WTC11 (cell line): ENCODE results near the gene APOL2. TPM values are rescaled to one million over a fixed set of nuclear protein-coding genes. Genes with fewer than 3 reads are reported as not detected.

ENCODE experiments used
- ATAC-seq: fragments of 200-7000 bp; cut with Tn5 transposase; 2 replicates; pipeline ENCODE4 v1.10.0; 2021; ENCODE audit warnings: mild to moderate bottlenecking, moderate library complexity
- CTCF ChIA-PET: fragments of 300-600 bp; sonication (Branson Sonifier 250); formaldehyde crosslinking; loops from one replicate; lab custom pipeline; 2021; ENCODE audit warnings: antibody characterized with exemption; lab: Charles Lee
- POLR2A ChIA-PET: fragments of 350-600 bp; sonication (Branson Sonifier 250); formaldehyde crosslinking; loops from one replicate; lab custom pipeline; 2021; ENCODE audit warnings: antibody characterized with exemption; lab: Charles Lee
- DNase-seq: peaks from one replicate; pipeline ENCODE4 v3.0.0; 2021; ENCODE audit warnings: low spot score
- H3K27ac Mint-ChIP-seq: 2 replicates; pipeline ENCODE4 v1.8.0; 2021; ENCODE audit warnings: mixed read lengths
- H3K27me3 Mint-ChIP-seq: 2 replicates; pipeline ENCODE4 v1.8.0; 2021; ENCODE audit warnings: low read depth, mild to moderate bottlenecking, moderate library complexity, mixed read lengths
- H3K36me3 Mint-ChIP-seq: 2 replicates; pipeline ENCODE4 v1.8.0; 2021; ENCODE audit warnings: mixed read lengths
- H3K4me1 Mint-ChIP-seq: 2 replicates; pipeline ENCODE4 v1.8.0; 2022; ENCODE audit warnings: mixed read lengths
- H3K4me3 Mint-ChIP-seq: 2 replicates; pipeline ENCODE4 v1.8.0; 2021; ENCODE audit warnings: mild to moderate bottlenecking, moderate library complexity, mixed read lengths
- H3K9me3 Mint-ChIP-seq: 2 replicates; pipeline ENCODE4 v1.8.0; 2021; ENCODE audit warnings: mixed read lengths
- CREM ChIP-seq: sonication (generic); formaldehyde crosslinking; IDR thresholded peaks from 2 replicates; pipeline ENCODE4 v1.8.1; 2022; ENCODE audit warnings: mild to moderate bottlenecking, missing genetic modification reagents, moderate library complexity
- EMX1 ChIP-seq: fragments of 250-450 bp; sonication (Bioruptor Pico); IDR thresholded peaks from 2 replicates; pipeline ENCODE4 v1.8.0; 2021; ENCODE audit warnings: mild to moderate bottlenecking
- ETV6 ChIP-seq: sonication (generic); formaldehyde crosslinking; IDR thresholded peaks from 2 replicates; pipeline ENCODE4 v1.8.1; 2022; ENCODE audit warnings: mild to moderate bottlenecking, missing genetic modification reagents
- FOXK1 ChIP-seq: sonication (generic); formaldehyde crosslinking; IDR thresholded peaks from 2 replicates; pipeline ENCODE4 v1.8.0; 2022; ENCODE audit warnings: mild to moderate bottlenecking, moderate library complexity, missing genetic modification reagents
- GTF2I ChIP-seq: fragments of 250-450 bp; sonication (Bioruptor Pico); conservative IDR thresholded peaks from 2 replicates; pipeline ENCODE4 v1.4.0; 2021; ENCODE audit warnings: mild to moderate bottlenecking
- IRF2 ChIP-seq: sonication (generic); formaldehyde crosslinking; IDR thresholded peaks from 2 replicates; pipeline ENCODE4 v1.8.0; 2022; ENCODE audit warnings: low read depth, missing genetic modification reagents, borderline replicate concordance
- KAT7 ChIP-seq: sonication (generic); formaldehyde crosslinking; IDR thresholded peaks from 2 replicates; pipeline ENCODE4 v1.8.1; 2023; ENCODE audit warnings: missing genetic modification reagents, mild to moderate bottlenecking, borderline replicate concordance
- MYBL2 ChIP-seq: sonication (generic); formaldehyde crosslinking; IDR thresholded peaks from 2 replicates; pipeline ENCODE4 v1.8.1; 2023; ENCODE audit warnings: mild to moderate bottlenecking, moderate library complexity, missing genetic modification reagents
- NFATC4 ChIP-seq: fragments of 250-450 bp; sonication (Bioruptor Pico); IDR thresholded peaks from 2 replicates; pipeline ENCODE4 v1.9.0; 2021; ENCODE audit warnings: mild to moderate bottlenecking
- NR2C2 ChIP-seq: sonication (generic); formaldehyde crosslinking; IDR thresholded peaks from 2 replicates; pipeline ENCODE4 v1.8.0; 2022; ENCODE audit warnings: mild to moderate bottlenecking, missing genetic modification reagents
- RELA ChIP-seq: sonication (generic); formaldehyde crosslinking; IDR thresholded peaks from 2 replicates; pipeline ENCODE4 v1.8.1; 2022; ENCODE audit warnings: missing genetic modification reagents, mild to moderate bottlenecking, borderline replicate concordance
- SOX15 ChIP-seq: fragments of 250-450 bp; sonication (Bioruptor Pico); IDR thresholded peaks from 2 replicates; pipeline ENCODE4 v1.9.0; 2021; ENCODE audit warnings: mild to moderate bottlenecking
- SP1 ChIP-seq: sonication (generic); formaldehyde crosslinking; conservative IDR thresholded peaks from 2 replicates; pipeline ENCODE4 v1.8.1; 2022; ENCODE audit warnings: missing genetic modification reagents
- TEAD1 ChIP-seq: sonication (generic); formaldehyde crosslinking; IDR thresholded peaks from 2 replicates; pipeline ENCODE4 v1.8.0; 2022; ENCODE audit warnings: mild to moderate bottlenecking, missing genetic modification reagents
- ZNF121 ChIP-seq: sonication (generic); formaldehyde crosslinking; IDR thresholded peaks from 2 replicates; pipeline ENCODE4 v1.8.0; 2023; ENCODE audit warnings: missing genetic modification reagents
- ZNF263 ChIP-seq: sonication (generic); formaldehyde crosslinking; IDR thresholded peaks from 2 replicates; pipeline ENCODE4 v1.8.1; 2022; ENCODE audit warnings: low read depth, mild to moderate bottlenecking, moderate library complexity, missing genetic modification reagents
- ZNF396 ChIP-seq: fragments of 250-450 bp; sonication (Bioruptor Pico); IDR thresholded peaks from 2 replicates; pipeline ENCODE4 v1.8.0; 2021; ENCODE audit warnings: mild to moderate bottlenecking, moderate library complexity, borderline replicate concordance
- ZNF423 ChIP-seq: fragments of 250-450 bp; sonication (Bioruptor Pico); IDR thresholded peaks from 2 replicates; pipeline ENCODE4 v2.1.2; 2022; ENCODE audit warnings: mild to moderate bottlenecking, moderate library complexity
- total RNA-seq: library from RNA; stranded (reverse); gene quantifications from 3 replicates; pipeline ENCODE4 v1.2.3, GENCODE V29; 2021
- TF ChIP-seq, protein P1 (sequence below): fragments of 200-600 bp; IDR thresholded peaks from 2 replicates; pipeline ENCODE4 v1.8.0; 2022; ENCODE audit warnings: antibody characterized with exemption
- TF ChIP-seq, protein P2 (sequence below): fragments of 250-450 bp; sonication (Bioruptor Pico); IDR thresholded peaks from 2 replicates; pipeline ENCODE4 v1.9.0; 2021; ENCODE audit warnings: mild to moderate bottlenecking, borderline replicate concordance
- TF ChIP-seq, protein P3 (sequence below): fragments of 250-450 bp; sonication (Bioruptor Pico); IDR thresholded peaks from 2 replicates; pipeline ENCODE4 v2.1.2; 2022; ENCODE audit warnings: mild to moderate bottlenecking, moderate library complexity
- TF ChIP-seq, protein P4 (sequence below): sonication (generic); formaldehyde crosslinking; IDR thresholded peaks from 2 replicates; pipeline ENCODE4 v1.8.1; 2023; ENCODE audit warnings: mild to moderate bottlenecking, missing genetic modification reagents, moderate library complexity

Gene APOL2
- total RNA-seq, 1 experiment from 2014 or later = 11.2 TPM

DNA sequence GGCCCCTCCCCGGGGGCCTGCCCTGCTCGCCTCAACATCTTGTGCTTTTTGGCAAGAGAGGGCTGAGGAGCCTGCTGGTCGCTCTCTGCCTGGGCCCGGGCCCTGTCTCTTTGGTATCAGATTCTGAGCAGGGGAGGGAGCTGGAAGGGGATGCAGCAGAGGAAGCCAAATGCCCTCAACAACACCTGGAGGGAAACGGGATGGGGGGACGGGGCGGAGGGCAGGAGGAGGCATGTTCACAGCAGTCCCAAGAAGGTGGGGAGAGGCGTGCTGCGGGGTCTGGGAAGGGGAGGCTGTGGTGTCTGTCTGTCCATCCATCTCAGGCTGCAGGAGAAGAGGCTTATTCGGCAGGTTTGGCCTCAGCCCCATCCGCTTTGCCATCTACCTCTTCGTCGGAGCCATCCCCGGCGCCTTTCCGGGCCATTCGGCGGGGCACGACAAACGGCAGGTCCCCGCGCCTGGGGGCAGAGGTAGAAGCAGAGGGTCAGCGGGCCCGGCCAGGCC lies 43.1 kb upstream of the APOL2 start:
- POLR2A ChIA-PET = no interaction called here

DNA sequence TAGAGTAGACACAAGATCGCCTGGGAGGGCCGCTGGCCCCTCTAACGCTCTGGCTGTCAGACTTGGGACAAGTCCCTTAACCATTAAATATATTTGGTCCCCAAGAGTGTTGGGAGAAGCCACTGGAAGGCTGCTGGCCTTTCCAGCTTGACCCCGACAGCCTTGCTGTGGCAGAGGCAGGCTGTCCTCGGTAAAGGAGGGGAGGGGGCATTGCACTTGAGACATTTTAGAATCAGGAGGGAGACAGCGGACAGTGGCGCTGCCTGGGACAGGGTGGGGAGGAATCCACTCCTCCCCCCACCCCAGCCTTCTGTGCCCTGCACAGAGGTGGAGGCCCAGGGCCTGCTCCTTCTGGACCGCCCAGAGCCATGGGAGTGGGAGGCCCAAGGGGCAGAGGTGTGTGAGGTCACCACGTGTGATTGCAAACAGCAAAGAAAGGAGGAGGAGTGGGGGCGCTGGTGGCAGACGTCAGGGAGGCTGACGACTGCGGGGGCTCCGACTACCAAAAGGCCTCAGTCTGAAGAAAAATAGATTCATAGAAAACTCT lies 42.5 kb upstream of the APOL2 start:
- H3K9me3 Mint-ChIP-seq = no peaks in the 10 kb centered on the region
- TF ChIP-seq IRF2 (no peak), FOXK1 (no peak), ZNF396 (CRISPR knock-in tag) (no peak), TEAD1 (CRISPR knock-in tag) (no peak), MYBL2 (CRISPR knock-in tag) (no peak), ZNF423 (CRISPR knock-in tag) (no peak), GTF2I (no peak), ZNF263 (CRISPR knock-in tag) (no peak)
- TF ChIP-seq, protein P1, sequence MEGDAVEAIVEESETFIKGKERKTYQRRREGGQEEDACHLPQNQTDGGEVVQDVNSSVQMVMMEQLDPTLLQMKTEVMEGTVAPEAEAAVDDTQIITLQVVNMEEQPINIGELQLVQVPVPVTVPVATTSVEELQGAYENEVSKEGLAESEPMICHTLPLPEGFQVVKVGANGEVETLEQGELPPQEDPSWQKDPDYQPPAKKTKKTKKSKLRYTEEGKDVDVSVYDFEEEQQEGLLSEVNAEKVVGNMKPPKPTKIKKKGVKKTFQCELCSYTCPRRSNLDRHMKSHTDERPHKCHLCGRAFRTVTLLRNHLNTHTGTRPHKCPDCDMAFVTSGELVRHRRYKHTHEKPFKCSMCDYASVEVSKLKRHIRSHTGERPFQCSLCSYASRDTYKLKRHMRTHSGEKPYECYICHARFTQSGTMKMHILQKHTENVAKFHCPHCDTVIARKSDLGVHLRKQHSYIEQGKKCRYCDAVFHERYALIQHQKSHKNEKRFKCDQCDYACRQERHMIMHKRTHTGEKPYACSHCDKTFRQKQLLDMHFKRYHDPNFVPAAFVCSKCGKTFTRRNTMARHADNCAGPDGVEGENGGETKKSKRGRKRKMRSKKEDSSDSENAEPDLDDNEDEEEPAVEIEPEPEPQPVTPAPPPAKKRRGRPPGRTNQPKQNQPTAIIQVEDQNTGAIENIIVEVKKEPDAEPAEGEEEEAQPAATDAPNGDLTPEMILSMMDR = no peak
- TF ChIP-seq, protein P2, sequence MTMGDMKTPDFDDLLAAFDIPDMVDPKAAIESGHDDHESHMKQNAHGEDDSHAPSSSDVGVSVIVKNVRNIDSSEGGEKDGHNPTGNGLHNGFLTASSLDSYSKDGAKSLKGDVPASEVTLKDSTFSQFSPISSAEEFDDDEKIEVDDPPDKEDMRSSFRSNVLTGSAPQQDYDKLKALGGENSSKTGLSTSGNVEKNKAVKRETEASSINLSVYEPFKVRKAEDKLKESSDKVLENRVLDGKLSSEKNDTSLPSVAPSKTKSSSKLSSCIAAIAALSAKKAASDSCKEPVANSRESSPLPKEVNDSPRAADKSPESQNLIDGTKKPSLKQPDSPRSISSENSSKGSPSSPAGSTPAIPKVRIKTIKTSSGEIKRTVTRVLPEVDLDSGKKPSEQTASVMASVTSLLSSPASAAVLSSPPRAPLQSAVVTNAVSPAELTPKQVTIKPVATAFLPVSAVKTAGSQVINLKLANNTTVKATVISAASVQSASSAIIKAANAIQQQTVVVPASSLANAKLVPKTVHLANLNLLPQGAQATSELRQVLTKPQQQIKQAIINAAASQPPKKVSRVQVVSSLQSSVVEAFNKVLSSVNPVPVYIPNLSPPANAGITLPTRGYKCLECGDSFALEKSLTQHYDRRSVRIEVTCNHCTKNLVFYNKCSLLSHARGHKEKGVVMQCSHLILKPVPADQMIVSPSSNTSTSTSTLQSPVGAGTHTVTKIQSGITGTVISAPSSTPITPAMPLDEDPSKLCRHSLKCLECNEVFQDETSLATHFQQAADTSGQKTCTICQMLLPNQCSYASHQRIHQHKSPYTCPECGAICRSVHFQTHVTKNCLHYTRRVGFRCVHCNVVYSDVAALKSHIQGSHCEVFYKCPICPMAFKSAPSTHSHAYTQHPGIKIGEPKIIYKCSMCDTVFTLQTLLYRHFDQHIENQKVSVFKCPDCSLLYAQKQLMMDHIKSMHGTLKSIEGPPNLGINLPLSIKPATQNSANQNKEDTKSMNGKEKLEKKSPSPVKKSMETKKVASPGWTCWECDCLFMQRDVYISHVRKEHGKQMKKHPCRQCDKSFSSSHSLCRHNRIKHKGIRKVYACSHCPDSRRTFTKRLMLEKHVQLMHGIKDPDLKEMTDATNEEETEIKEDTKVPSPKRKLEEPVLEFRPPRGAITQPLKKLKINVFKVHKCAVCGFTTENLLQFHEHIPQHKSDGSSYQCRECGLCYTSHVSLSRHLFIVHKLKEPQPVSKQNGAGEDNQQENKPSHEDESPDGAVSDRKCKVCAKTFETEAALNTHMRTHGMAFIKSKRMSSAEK = no peak
- TF ChIP-seq, protein P3, sequence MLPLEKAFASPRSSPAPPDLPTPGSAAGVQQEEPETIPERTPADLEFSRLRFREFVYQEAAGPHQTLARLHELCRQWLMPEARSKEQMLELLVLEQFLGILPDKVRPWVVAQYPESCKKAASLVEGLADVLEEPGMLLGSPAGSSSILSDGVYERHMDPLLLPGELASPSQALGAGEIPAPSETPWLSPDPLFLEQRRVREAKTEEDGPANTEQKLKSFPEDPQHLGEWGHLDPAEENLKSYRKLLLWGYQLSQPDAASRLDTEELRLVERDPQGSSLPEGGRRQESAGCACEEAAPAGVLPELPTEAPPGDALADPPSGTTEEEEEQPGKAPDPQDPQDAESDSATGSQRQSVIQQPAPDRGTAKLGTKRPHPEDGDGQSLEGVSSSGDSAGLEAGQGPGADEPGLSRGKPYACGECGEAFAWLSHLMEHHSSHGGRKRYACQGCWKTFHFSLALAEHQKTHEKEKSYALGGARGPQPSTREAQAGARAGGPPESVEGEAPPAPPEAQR (CRISPR knock-in tag) = no peak
- peaks cover 49% of the 10 kb centered on the region for H3K36me3 Mint-ChIP-seq
- DNase-seq = no peak
- H3K27ac Mint-ChIP-seq = no peak overlapping the region
- ChIA-PET POLR2A (no interaction called here), CTCF (interaction anchor here (1.1 to 1.9 kb wide), 2 partner anchors 20 to 51 kb away, joined by 3 to 4 read pairs; no protein-coding TSS in a partner anchor)
- H3K27me3 Mint-ChIP-seq = no peaks in the 10 kb centered on the region
- ATAC-seq = no peak
- H3K4me3 Mint-ChIP-seq = no peak overlapping the region
- H3K4me1 Mint-ChIP-seq = peaks cover 13% of the 10 kb centered on the region

More for the DNA sequence above, 43.1 kb upstream of the APOL2 start:
- Mint-ChIP-seq H3K27me3 (no peaks in the 10 kb centered on the region), H3K9me3 (no peaks in the 10 kb centered on the region), H3K4me3 (no peak overlapping the region), H3K27ac (no peak overlapping the region), H3K4me1 (peaks cover 14% of the 10 kb centered on the region), H3K36me3 (peaks cover 54% of the 10 kb centered on the region)
- ATAC-seq (no peak), DNase-seq (no peak)
- TF ChIP-seq, protein P4, sequence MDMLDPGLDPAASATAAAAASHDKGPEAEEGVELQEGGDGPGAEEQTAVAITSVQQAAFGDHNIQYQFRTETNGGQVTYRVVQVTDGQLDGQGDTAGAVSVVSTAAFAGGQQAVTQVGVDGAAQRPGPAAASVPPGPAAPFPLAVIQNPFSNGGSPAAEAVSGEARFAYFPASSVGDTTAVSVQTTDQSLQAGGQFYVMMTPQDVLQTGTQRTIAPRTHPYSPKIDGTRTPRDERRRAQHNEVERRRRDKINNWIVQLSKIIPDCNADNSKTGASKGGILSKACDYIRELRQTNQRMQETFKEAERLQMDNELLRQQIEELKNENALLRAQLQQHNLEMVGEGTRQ (CRISPR knock-in tag) = no peak
- no peak for TF ChIP-seq ZNF121 (CRISPR knock-in tag)
- no peak for TF ChIP-seq NR2C2 (CRISPR knock-in tag)
- no peak for TF ChIP-seq SOX15 (CRISPR knock-in tag)
- TF ChIP-seq SP1 (CRISPR knock-in tag) = no peak
- TF ChIP-seq RELA (CRISPR knock-in tag) = no peak
- TF ChIP-seq ETV6 (CRISPR knock-in tag) = no peak
- TF ChIP-seq NFATC4 (CRISPR knock-in tag) = no peak
- TF ChIP-seq CREM (CRISPR knock-in tag) = no peak
- no peak for TF ChIP-seq ZNF396 (CRISPR knock-in tag)
- no peak for TF ChIP-seq KAT7 (CRISPR knock-in tag)
- no peak for TF ChIP-seq EMX1 (CRISPR knock-in tag)
- CTCF ChIA-PET = no interaction called here
